Activated naive CD8-positive, alpha-beta T cell treated with anti-CD3 and anti-CD28 coated beads, Interleukin-2, amount 50 U/mL, for 16 hours (primary cell): ENCODE measurements around the gene APRT.
"Not testable (repeated sequence)": the region's sequence is repeated elsewhere in the genome, so short reads cannot be mapped to it uniquely, and the experiment has no call there.

ENCODE experiments used
- DNase-seq: peaks from one replicate; pipeline ENCODE4 v3.0.0-alpha.2; 2020; ENCODE audit warnings: low read depth, low spot score

The APRT gene

DNA sequence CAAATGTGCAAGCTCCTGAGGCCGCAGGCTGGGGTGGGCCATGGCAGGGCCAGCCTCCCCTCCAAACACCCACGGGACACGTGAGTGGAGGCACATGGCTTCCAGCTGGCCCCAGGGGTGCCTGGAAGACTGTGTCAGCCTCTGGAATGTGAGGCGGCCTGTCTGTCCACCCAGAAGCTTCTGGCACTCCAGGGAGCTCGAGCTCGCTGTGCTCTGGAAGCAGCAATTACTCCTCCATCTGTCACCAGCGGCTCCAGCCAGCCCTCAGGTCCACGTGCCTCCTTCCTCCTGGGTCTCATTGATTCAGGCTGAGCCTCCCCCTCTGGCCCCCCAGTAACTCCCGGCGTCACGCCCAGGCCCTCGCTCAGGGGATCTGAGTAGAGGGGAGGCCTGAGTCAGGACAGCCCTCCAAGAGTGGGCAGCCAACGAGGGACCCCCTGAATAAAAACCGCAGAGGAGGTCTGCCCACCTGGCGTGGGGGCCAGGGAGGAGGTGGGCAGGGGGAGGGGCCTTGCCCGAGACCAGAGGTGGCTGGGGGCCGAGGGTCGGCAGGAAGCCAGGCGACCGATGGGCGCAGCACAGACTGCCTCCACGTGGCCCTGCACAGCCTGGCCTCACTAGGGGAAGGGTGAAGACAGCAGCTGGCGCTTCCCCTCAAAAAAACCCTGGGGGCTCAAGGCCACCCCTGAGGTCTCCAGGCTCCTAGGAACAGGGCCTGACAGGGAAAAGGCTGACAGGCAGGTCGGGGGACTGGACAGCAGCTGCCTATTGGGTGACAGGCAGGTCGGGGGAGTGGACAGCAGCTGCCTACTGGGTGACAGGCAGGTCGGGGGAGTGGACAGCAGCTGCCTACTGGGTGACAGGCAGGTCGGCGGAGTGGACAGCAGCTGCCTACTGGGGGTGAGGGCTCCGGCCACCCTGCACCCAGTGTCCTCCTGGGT, 38.6 kb downstream of the APRT start:
- DNase-seq = no peak

DNA sequence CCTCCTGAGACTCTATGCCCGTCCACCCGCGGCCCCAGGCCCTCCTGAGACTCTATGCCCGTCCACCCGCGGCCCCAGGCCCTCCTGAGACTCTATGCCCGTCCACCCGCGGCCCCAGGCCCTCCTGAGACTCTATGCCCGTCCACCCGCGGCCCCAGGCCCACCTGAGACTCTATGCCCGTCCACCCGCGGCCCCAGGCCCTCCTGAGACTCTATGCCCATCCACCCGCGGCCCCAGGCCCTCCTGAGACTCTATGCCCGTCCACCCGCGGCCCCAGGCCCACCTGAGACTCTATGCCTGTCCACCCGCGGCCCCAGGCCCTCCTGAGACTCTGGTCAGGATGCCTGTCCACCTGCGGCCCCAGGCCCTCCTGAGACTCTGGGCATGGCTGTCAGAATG, 39.9 kb downstream of the APRT start:
- not testable (repeated sequence) for DNase-seq

DNA sequence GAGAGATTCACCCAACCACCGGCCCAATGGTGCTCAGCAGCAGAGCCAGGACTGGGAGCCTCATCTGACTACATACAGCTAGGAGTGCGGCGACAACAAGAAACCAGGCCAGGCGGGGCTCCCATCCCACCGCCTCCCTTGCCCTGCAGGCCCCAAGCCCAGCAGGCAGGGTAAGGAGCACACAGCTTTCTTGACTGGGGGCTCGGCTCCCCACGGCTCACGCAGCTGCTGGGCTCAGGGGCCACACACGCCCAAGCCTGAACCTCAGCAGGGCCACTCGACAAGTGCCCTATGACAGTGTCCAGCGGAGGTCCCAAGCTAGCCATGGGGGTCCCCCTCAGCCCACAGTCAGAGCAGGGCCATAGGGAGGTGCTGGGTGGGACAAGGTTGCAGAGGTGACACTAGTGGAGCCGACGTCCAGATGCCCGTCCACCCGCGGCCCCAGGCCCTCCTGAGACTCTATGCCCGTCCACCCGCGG, 40.4 kb downstream of the APRT start:
- no peak for DNase-seq

DNA sequence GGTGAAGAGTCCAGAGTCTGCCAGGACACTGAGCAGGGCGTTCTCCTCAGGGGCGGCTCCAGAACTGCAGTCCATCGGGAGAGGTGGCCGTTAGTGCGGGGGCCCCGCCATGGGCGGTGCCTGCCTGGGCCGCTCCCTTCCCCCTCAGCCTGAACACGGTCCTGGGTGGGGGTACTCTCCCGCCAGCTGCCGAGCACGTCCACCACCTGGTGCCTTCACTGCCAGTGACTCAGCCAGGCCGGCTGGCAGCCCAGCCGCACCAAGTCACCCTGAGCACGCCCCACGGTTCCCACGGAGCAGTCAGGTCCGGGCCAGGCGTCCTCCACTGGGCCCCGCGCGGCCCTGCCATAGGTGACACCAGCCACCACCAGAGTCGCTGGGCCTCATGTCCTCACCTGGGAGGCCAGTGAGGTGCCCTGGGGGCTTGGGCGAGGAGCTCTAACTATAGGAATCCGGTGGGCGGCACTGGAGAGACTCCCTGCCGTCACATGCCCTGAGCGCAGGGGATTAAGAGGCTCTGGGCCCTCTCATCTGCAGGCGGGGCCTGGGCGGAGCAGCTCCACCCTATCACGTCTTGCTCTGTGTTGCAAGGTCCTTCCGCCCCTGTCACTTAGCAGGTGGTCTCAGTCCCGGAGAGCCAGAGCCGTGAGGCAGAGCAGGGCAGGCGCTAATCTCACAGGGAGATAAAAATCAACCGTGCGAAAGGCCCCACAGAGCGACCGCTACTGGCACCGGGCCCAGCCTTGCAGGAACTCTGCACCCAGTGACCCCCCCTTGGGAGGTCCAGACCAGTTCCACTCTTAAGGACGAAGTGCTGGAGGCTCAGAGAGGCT, 41.1 kb downstream of the APRT start:
- DNase-seq = no peak

DNA sequence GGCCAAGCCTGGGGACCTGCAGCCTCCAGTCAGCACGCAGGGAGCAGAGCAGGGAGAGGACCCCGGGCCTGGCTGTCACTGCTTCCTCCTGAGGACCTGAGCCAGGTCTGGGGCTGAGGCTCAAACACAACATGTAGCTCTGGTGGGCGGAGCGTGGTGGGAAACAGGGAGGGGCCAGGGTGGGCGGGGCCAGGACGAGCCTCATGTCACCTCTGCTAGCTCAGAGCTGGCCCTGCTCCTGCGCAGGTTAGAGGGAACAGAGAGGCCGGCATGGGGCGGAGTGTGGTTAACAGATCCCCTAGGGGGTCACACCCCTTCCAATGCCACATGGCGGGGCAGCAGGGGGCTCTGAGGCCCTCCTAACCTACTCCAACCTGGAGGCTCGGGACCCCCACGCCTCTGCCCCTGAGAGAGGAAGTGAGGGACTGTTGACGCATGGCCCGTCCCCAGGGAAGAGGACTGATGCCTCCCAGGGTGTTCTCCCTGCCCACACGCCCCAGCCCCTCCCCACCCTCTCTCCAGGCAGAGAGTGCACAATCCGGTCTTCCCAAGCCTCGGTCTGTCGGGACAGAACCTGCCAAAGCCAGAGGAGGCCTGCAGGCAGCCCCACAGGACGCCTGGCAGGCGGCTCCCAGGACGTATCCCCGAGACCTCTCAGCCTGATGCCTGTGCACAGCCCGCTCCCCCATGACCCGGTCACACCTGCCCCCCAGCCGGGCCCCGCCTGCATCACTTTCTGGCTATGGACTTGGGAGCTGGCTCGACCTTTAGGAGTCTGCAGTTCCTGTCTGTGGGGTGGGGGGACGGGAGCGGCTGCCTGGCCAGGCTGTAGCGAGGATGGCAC, 41.9 kb downstream of the APRT start:
- DNase-seq = no peak

DNA sequence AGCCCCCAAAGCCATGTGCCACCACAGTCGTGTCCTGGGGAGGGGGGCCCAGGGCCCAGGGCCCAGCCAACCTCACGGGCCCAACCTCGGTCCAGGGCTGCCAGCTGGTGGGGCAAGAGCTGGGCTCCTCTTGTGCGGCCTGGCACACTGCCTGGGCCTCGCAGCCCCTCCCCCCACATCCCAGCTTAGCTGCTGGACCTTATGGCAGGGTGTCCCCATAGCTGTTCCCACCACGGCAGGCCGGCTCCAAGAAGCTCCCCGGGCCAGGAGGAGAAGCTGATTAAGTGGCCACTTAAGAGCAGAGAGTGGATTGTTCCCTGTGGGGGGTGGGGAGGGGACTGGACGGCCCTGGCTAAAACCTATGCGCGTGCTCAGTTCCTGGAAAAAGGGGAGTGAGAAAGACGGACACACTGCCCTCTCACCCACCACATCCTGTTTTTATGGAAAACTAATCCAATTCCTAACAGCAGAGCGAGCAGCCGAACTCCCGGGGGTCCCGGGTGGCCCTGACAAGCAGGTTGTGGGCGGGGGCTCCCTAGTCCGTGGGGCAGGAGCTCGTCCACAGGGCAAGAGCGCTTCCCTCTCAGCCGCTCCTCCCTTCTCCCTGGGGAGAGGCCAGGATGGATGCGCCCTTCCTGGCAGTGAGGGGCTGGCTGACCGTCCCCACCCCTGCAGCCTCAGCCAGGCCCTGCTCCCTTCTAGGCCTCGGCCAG, 43.5 kb downstream of the APRT start:
- DNase-seq = no peak

DNA sequence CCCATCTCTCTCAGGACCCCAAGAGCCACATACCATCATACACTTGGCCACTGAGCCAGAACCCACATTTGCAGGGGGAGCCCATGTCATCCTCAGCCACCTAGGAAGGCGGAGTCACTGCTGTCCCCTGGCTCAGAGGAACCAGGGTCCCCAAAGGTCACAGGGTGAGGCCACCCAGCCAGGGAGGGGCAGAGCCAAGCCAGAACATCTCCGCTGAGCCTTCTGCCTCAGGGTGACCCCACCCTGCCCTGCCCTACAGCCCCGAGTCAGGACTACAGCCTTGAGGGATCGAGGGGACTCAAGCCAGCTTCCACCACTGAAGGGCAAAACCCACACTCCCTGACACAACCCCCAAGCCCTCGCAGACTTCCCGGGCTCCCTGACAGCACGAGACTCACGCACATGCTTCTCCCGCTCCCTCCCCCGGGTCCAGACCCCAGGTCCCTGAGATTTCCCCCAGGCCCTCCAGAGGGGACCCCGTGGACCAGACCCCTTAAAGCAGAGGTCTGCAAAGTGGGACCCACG, 44.1 kb downstream of the APRT start:
- DNase-seq = no peak

DNA sequence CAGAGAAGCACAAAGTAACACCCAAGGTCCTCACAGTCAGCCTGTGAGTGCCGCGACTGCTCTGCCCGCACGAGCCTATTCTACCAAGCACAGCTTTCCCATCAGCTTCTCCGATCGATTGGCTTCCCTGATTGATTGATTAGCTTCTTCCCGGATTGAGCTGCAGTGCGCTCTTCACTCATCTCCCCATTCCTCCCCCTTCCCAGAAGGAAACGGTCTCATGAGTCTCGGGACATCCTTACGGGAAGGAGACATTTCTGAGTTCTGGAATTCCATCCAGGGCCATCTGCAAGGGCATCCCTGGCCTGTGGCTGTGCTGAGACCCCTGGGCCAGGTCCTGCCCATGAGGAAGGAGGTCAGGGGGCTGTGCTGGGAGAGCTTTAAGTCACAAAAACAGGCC, 44.8 kb downstream of the APRT start:
- no peak for DNase-seq

DNA sequence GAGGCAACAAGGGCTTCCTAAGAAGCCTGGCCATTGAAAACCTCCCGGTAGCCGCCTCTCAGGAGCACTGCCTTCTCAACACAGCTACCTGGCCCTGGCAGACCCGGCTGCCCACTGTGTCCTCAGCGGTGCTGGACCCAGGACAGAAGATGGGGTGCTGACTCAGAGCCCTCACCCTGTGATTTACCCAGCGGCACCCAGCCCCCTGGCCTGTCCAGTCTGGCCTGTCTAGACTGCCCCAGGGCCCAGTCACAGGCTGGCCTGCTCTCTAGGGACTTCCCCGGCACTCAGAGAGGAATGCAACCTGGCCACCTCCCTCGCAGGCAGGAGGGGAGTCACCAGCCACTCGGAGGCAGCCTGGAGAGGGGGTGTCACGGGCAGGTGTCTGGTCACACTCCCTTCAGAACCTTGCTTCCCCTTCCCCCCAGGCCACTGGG, 46.8 kb downstream of the APRT start:
- no peak for DNase-seq

DNA sequence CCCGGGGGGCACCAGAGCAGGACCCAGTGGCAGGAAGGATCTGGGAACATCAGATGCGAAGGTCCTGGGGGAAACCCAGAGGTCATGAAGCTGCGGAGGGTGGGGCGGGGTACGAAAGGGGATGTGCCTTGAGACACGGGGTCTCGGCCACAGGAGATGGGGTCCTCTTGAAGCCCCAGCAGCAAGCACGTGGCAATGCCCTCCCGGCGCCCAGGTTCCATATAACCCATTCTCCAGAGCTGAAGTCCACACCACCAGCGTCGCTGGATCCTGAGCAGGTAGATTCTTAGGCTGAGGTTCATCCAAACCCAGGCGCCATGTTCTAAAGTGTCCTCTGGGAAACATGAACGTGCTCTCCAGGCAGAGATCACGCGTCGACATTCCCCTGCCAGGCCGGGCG, 47.6 kb downstream of the APRT start:
- no peak for DNase-seq

DNA sequence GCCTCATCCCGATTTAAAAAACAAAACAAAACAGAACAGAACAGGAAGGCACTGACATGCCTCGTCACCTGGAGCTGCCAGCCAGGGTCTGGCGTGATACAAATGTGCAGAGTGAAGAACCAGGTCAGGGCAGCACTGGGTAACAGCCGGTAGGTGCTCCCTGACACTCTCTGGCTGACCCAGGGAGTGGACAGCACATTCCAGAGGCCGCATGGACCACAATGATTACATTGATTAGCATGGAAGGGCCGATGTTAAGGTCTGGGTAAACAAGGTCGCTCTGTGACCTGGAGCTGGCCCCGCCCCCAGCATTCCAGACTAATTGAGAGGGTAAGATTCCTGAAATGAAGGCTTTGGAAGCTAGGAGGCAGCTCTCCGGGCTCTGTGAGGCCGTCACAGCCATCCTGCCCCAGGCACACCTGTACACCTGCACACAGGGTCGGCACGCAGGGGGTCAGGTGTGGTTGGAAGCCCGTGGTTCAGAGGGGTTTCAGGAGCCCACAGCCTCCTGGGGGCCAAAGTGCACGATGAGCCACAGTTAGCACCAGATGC, 48.1 kb downstream of the APRT start:
- no peak for DNase-seq

DNA sequence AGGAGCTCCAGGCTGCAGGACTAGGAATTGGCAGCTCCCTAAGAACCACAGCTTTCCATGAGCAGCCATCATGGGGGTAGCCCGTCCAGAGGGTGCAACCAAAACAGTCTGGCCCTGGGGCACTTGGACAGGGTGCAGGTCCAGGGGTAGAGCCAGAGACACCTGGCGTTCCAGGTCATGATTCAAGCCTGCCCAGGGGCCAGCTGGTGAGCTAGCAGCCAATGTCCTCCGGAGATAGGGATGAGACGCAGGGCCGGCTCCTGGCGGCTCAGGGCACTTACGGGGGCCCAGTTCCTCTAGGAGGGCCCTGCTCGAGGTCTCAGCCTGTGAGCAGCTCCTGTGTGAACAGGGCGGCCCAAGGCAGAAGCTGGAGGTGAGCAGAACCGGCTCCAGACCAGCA, 48.8 kb downstream of the APRT start:
- DNase-seq = no peak

DNA sequence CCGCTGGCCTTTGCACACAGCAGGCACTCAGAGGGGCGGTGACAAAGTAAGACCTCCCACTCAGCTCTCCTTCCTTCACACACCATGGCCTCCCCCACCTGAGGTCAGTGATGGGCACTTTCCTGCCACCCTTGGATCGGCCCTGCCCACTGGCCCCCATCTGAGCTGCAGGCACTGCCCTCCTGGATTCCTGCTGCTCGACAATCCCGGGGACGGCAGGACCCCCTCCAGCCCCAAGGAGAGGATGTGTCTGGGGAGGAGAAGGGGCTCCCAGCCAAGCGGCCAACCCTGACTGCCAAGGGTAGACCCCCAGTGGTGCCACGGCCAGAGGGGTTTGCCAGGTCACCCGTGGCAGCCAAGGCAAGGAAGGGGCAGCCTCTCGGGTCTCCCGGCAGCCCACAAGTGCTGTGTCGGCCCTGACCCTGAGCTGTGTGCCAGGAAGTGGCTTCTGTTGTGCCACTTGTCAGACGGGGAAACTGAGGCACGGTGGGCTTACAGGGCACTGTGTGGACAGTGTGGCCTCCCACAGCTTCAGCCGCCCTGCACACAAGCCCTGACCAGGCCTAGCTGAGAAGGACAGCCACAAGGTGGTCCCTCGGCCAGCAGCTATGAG, 49.4 kb downstream of the APRT start:
- DNase-seq = no peak

DNA sequence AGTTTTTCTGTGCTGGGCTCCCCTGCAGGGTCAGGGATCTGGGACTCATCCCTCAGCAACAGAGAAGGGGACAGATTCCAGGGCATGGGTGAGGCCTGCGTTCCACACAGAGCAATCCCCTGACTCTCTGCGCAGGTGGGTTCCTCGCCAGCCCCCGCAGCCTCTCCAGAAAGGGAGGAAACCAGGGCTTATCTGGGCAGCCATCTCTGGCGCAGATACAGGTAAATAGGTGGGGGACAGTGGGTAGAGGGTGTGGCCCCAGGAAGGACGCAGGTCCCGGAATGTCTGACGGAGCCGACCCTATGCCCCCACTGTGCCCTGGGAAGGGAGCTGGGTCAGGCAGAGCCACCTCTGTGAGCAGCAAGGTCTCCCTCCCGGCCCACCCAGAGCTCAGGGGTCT, 49.9 kb downstream of the APRT start:
- no peak for DNase-seq

DNA sequence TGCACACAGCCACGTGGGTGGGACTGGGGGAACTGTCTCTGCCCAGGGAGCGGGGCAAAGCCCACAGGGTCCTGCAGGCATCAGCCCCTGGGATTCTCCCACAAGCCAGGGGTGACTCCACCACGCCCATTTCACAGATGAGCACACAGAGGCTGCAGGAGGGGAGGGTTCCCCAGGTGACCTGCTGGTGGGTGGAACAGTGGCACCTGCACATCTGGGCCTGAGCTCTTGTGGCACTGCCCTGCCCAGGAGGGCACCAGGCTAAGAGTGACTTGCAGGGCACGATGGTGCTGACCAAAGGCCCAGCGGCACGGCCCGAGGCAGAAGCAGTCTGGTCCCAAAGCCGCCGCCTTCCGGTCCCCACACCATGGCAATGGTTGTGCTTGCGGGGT, 50.6 kb downstream of the APRT start:
- DNase-seq = no peak

DNA sequence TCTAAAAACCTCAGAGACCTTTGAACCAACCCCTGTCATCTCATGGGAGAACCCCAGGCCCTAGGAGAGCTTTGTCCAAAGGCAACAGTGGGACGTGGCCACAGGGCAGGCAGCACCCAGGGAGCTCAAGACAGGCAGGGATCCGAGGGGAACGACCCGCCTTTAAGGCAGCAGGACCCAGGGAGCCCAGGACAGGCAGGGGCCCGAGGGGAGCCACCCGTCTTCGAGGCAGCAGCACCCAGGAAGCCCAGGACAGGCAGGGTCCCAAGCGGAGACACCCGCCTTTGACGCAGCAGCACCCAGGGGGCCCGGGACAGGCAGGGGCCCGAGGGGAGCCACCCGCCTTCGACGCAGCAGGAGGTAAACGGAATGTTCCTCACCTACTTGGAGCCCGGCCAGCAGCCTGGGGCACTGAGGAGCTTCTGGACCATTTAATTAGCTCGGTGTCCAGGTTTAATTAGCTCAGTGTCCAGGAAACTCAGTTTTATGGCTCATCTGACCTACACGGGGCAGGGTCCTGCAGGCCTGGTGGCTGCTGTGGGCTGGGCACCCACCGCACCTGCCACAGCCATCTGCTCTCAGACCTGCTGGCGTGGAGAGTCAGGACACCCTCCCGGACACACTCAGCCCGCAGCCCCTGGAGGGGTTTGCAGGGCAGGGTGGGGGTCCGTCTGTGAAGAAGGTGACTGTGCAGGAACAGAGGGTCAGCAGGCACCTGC, 51.1 kb downstream of the APRT start:
- DNase-seq = no peak

DNA sequence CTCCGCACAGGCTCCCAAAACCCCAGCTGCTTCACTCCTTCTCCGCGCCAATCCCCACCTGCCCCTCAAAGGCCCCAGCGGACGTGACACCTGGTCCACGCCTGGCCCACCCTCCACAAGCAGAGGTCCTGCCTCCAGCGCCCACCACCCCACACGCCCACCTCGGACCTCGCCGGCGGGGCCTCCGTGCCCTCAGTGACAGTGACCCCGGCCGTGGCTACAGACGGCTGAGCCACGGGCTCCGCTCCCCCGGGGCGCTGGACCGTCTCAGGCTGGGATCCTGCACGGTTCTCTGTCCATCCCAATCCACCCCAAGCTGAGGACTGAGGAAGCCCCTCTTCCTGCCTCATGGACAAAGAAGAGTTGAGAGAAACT, 51.8 kb downstream of the APRT start:
- DNase-seq = no peak
